ENCODE data around the gene WIPF3. TPM values are rescaled to one million over a fixed set of nuclear protein-coding genes. Genes with fewer than 3 reads are reported as not detected.

The WIPF3 gene
- total and polyA plus RNA-seq, 2 of the 4 experiments (the other 2 are of a cell fraction) = not detected

DNA sequence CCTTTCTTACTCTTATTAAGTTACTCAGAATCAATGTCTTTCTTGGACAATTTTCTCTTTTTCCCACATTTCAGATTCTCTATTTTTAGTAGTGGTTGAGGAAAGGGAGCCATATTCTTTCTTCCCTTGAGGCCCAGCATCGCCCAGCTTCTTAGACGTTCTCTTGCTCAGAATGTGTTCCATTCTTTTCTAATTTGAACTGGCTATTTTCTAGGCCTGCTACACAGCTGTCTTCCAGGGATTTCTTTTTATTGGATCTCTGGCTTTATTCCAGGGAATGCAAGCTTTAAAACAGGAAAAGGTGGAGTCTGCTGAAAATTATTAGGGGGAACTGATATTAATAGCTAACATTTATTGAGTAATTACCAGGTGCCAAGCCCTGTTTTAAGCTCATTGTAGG is 58.3 kb downstream of the WIPF3 start:
- Histone ChIP-seq H4K5ac (ENCODE audit: low read depth, low read length) (no peak overlapping the region), H2BK5ac (ENCODE audit: low read depth, low read length, poor library complexity, severe bottlenecking) (no peak overlapping the region), H3K18ac (ENCODE audit: low read depth, low read length) (no peak overlapping the region), H3K14ac (replicated peaks; ENCODE audit: low read depth, low read length) (no peak overlapping the region), H2BK15ac (ENCODE audit: low read depth, low read length) (no peak overlapping the region), H3K27me3 (ENCODE audit: control insufficient read depth, insufficient read depth, low read length) (no peaks in the 10 kb centered on the region; the same call in 1 of the 2 replicates), H3K4me3 (ENCODE audit: insufficient read depth, low read depth, low read length) (no peak overlapping the region), H3K27ac (ENCODE audit: insufficient read depth, low read length) (no peak overlapping the region), H3K9me3 (ENCODE audit: control insufficient read depth, insufficient read depth, low read length) (no peaks in the 10 kb centered on the region), H2AK9ac (replicated peaks; ENCODE audit: low read depth, low read length, poor library complexity) (no peak overlapping the region), H3K79me1 (ENCODE audit: low read depth in 1 of 2, low read length in 2 of 2) (no peaks in the 10 kb centered on the region), H3K9me1 (ENCODE audit: insufficient read depth, low read length) (no peaks in the 10 kb centered on the region; the same call in 1 of the 2 replicates), H4K91ac (ENCODE audit: insufficient read depth, low read depth, low read length) (no peak overlapping the region), H3K23ac (ENCODE audit: low read depth, low read length) (no peak overlapping the region), H3K36me3 (ENCODE audit: control insufficient read depth, insufficient read depth, low read length) (no peaks in the 10 kb centered on the region), H3K4ac (ENCODE audit: low read depth, low read length) (no peak overlapping the region), H4K20me1 (ENCODE audit: insufficient read depth, low read length) (no peaks in the 10 kb centered on the region), H3K9ac (ENCODE audit: low read depth, low read length) (no peak overlapping the region), H2BK20ac (ENCODE audit: low read depth, low read length) (no peak overlapping the region), H2BK120ac (ENCODE audit: low read depth, low read length) (no peak overlapping the region), H2AK5ac (ENCODE audit: low read depth, low read length) (no peak overlapping the region), H3K4me2 (ENCODE audit: low read depth, low read length) (no peak overlapping the region), H3K56ac (ENCODE audit: extremely low read depth, insufficient read depth, low read length) (no peak overlapping the region), H3K4me1 (ENCODE audit: control insufficient read depth, insufficient read depth, low read length) (peaks cover 2% of the 10 kb centered on the region; the same call in 1 of the 2 replicates), H4K8ac (ENCODE audit: low read depth in 2 of 2, low read length in 2 of 2) (no peak overlapping the region), H2AFZ (replicated peaks; ENCODE audit: low read length, poor library complexity) (no peak overlapping the region)
- dilution Hi-C loops (cut with HindIII; ENCODE audit: low sequenced_read_pairs, unreplicated experiment) (no loop called here), in situ Hi-C loops (cut with MboI; ENCODE audit: low sequenced_read_pairs) (no loop called here), intact Hi-C loops (cut with micrococcal nuclease) (no loop called here)
- BruUV-seq (replicated peaks) = no TSS peak
- CTCF ChIA-PET = interaction anchor here (0.6 kb wide), 1 partner anchor 85 kb away, joined by 3 read pairs; no protein-coding TSS in a partner anchor
- POLR2A ChIA-PET (ENCODE audit: unreplicated experiment) = no interaction called here
- TF ChIP-seq SMC3 (IDR thresholded peaks at IDR 0.05; ENCODE audit: low read depth, low read length) = no peak
- no peak for TF ChIP-seq CHD1 (IDR thresholded peaks at IDR 0.05; ENCODE audit: low read depth, low read length)
- TF ChIP-seq BHLHE40 (IDR thresholded peaks at IDR 0.05; ENCODE audit: low read depth, low read length) = no peak
- no peak for TF ChIP-seq MAZ (IDR thresholded peaks at IDR 0.05; ENCODE audit: borderline replicate concordance, low read depth, low read length)
- no CpG with 5 or more reads among the region's 2 CpGs for WGBS, 2 experiments (ENCODE audit: extremely low coverage in 2 of 2, insufficient read length in 1 of 2)
- ATAC-seq (ENCODE audit: low read depth) = no peak
- no peak for DNase-seq

Data from IMR-90 (cell line).